HG03103 (cell line): Measurements from ENCODE around the gene MOV10L1.
"Not testable (repeated sequence)": the region's sequence is repeated elsewhere in the genome, so short reads cannot be mapped to it uniquely, and the experiment has no call there.

Source experiments
- ATAC-seq: cut with Tn5 transposase; IDR thresholded peaks from one replicate; pipeline ENCODE4 v1.9.1; 2021; ENCODE audit warnings: low read depth; ENCODE audit not compliant: unreplicated experiment

MOV10L1 gene

GRCh38 chr22:50076646-50077535 is 12.9 kb upstream of the MOV10L1 start:
- no peak for ATAC-seq

GRCh38 chr22:50078246-50078645 is 11.6 kb upstream of the MOV10L1 start:
- no peak for ATAC-seq

- no peak for ATAC-seq
Observed at GRCh38 chr22:50078761-50079160, 11.0 kb upstream of the MOV10L1 start.

GRCh38 chr22:50080077-50080465 is 9.7 kb upstream of the MOV10L1 start:
- no peak for ATAC-seq

- no peak for ATAC-seq
Observed at GRCh38 chr22:50081426-50082196, 8.2 kb upstream of the MOV10L1 start.

- ATAC-seq: no peak
Observed at GRCh38 chr22:50082197-50082715, 7.5 kb upstream of the MOV10L1 start.

GRCh38 chr22:50082961-50083461 is 6.8 kb upstream of the MOV10L1 start:
- no peak for ATAC-seq

GRCh38 chr22:50083462-50084079 is 6.2 kb upstream of the MOV10L1 start:
- ATAC-seq: no peak

- no peak for ATAC-seq
Observed at GRCh38 chr22:50084080-50084477, 5.7 kb upstream of the MOV10L1 start.

- ATAC-seq: no peak
Observed at GRCh38 chr22:50084614-50085021, 5.2 kb upstream of the MOV10L1 start.

GRCh38 chr22:50085211-50085972 is 4.4 kb upstream of the MOV10L1 start, which contains the start of gene MLC1:
Gene MLC1, minus strand, starts transcription at chr22:50085426. Its CDS starts 524 bp downstream, at chr22:50084902.
- ATAC-seq: no peak

GRCh38 chr22:50086526-50086925 is 3.3 kb upstream of the MOV10L1 start:
- no peak for ATAC-seq

- ATAC-seq: not testable (repeated sequence)
Observed at GRCh38 chr22:50086975-50087374, 2.8 kb upstream of the MOV10L1 start.

GRCh38 chr22:50087646-50088045 is 2.2 kb upstream of the MOV10L1 start:
- no peak for ATAC-seq

GRCh38 chr22:50088096-50088495 is 1.7 kb upstream of the MOV10L1 start:
- ATAC-seq: no peak

- no peak for ATAC-seq
Observed at GRCh38 chr22:50089231-50089630, 575 bp upstream of the MOV10L1 start.

- ATAC-seq: no peak
Observed at GRCh38 chr22:50090412-50090714, 557 bp downstream of the MOV10L1 start.

GRCh38 chr22:50091092-50091768 is 1.4 kb downstream of the MOV10L1 start:
- ATAC-seq: no peak

- no peak for ATAC-seq
Observed at GRCh38 chr22:50092342-50092741, 2.5 kb downstream of the MOV10L1 start.

GRCh38 chr22:50098052-50098451 is 8.2 kb downstream of the MOV10L1 start:
- no peak for ATAC-seq
